B cell (primary cell): Measurements from ENCODE around the gene BLVRB. TPM values are rescaled to one million over a fixed set of nuclear protein-coding genes. Genes with fewer than 3 reads are reported as not detected.

Source experiments
- ATAC-seq: fragments of 200-7000 bp; cut with Tn5 transposase; one replicate; pipeline ENCODE4 v1.10.0; 2021; ENCODE audit warnings: low read depth, mild to moderate bottlenecking, moderate number of reproducible peaks, moderate library complexity
- CTCF ChIA-PET: fragments of 350-600 bp; sonication (Branson Sonifier 250); formaldehyde crosslinking; loops from one replicate; lab custom pipeline; 2021; ENCODE audit warnings: antibody characterized with exemption, inconsistent platforms; lab: Charles Lee
- POLR2A ChIA-PET: fragments of 350-600 bp; sonication (Branson Sonifier 250); formaldehyde crosslinking; loops from one replicate; lab custom pipeline; 2021; ENCODE audit warnings: antibody characterized with exemption; lab: Charles Lee
- DNase-seq: peaks from one replicate; pipeline ENCODE4 v3.0.0; 2013
- H2AFZ ChIP-seq: 2 replicates; pipeline ENCODE4 v1.6.1; 2012; ENCODE audit warnings: mild to moderate bottlenecking, low read depth, low read length; ENCODE audit not compliant: insufficient read depth, poor library complexity, severe bottlenecking
- H3K27ac ChIP-seq, 2 donors: 1 replicate in 1 of 2; 2 replicates in 1 of 2; pipeline ENCODE4 v1.5.1; 2012 to 2013; ENCODE audit warnings: low read length in 2 of 2, mild to moderate bottlenecking in 2 of 2, moderate library complexity in 1 of 2
- H3K27me3 ChIP-seq, 4 experiments: fragments of 200-600 bp in 1 of 4; sonication (generic) in 1 of 4; replicated peaks in 1 of 4; 1 replicate in 2 of 4; 2 replicates in 2 of 4; pipeline versions ENCODE4 v1.6.1 to v1.7.0; 2013 to 2016; ENCODE audit warnings: low read length in 3 of 4, mild to moderate bottlenecking in 2 of 4, mixed read lengths in 1 of 4, moderate library complexity in 1 of 4; ENCODE audit not compliant: insufficient read depth in 4 of 4, control insufficient read depth in 3 of 4; ENCODE audit errors: control extremely low read depth in 1 of 4
- H3K36me3 ChIP-seq, 2 experiments: replicated peaks in 1 of 2; 1 replicate in 1 of 2; 2 replicates in 1 of 2; pipeline versions ENCODE4 v1.6.1 to v1.7.1; 2013; ENCODE audit warnings: low read length in 1 of 2; ENCODE audit not compliant: insufficient read depth in 2 of 2, control insufficient read depth in 1 of 2; ENCODE audit errors: control extremely low read depth in 1 of 2, extremely low read depth in 1 of 2
- H3K4me1 ChIP-seq, 2 donors: fragments of 200-600 bp in 1 of 2; sonication (generic) in 1 of 2; 1 replicate in 1 of 2; 2 replicates in 1 of 2; pipeline versions ENCODE4 v1.5.1 to v1.6.1; 2013 to 2017; ENCODE audit warnings: low read length in 2 of 2; ENCODE audit not compliant: control insufficient read depth in 2 of 2, insufficient read depth in 2 of 2
- H3K4me2 ChIP-seq: replicated peaks from 2 replicates; pipeline ENCODE3; 2012; ENCODE audit warnings: mild to moderate bottlenecking, low read depth, low read length; ENCODE audit not compliant: poor library complexity, severe bottlenecking
- H3K4me3 ChIP-seq, 5 experiments: fragments of 200-600 bp in 1 of 5; sonication (generic) in 1 of 5; 1 replicate in 3 of 5; 2 replicates in 2 of 5; pipeline versions ENCODE4 v1.5.1 to v1.7.0; 2011 to 2016; ENCODE audit warnings: low read length in 4 of 5, mild to moderate bottlenecking in 4 of 5, low read depth in 2 of 5, control low read depth in 1 of 5, moderate library complexity in 1 of 5; ENCODE audit not compliant: insufficient read depth in 1 of 5; ENCODE audit errors: control extremely low read depth in 1 of 5, extremely low read depth in 1 of 5
- H3K79me2 ChIP-seq: fragments of 200-600 bp; sonication (generic); one replicate; pipeline ENCODE4 v1.6.0; 2016; ENCODE audit warnings: low read length; ENCODE audit not compliant: control insufficient read depth, insufficient read depth
- H3K9ac ChIP-seq: fragments of 200-600 bp; sonication (generic); 2 replicates; pipeline ENCODE4 v1.6.1; 2017; ENCODE audit warnings: mild to moderate bottlenecking, low read length, moderate library complexity
- H3K9me3 ChIP-seq, 3 donors: one replicate each; pipeline versions ENCODE4 v1.6.1 to v1.7.1; 2013; ENCODE audit warnings: low read length in 2 of 3; ENCODE audit not compliant: control insufficient read depth in 2 of 3, insufficient read depth in 1 of 3; ENCODE audit errors: control extremely low read depth in 1 of 3
- H4K20me1 ChIP-seq: 2 replicates; pipeline ENCODE4 v1.6.0; 2012; ENCODE audit warnings: mild to moderate bottlenecking, low read length; ENCODE audit not compliant: insufficient read depth, control insufficient read depth, poor library complexity, severe bottlenecking
- H3K27ac Mint-ChIP-seq: one replicate; pipeline ENCODE4 v1.8.0; 2021; ENCODE audit warnings: mixed read lengths
- H3K27me3 Mint-ChIP-seq: one replicate; pipeline ENCODE4 v1.8.0; 2021; ENCODE audit warnings: mixed read lengths
- H3K4me1 Mint-ChIP-seq: one replicate; pipeline ENCODE4 v1.8.0; 2021; ENCODE audit warnings: mixed read lengths
- H3K4me3 Mint-ChIP-seq: one replicate; pipeline ENCODE4 v1.8.0; 2021; ENCODE audit warnings: mixed read lengths
- H3K9me3 Mint-ChIP-seq: one replicate; pipeline ENCODE4 v1.8.0; 2022; ENCODE audit warnings: mixed read lengths; ENCODE audit not compliant: insufficient read depth
- EZH2 ChIP-seq: IDR thresholded peaks from 2 replicates; pipeline ENCODE4 v1.6.1; 2012; ENCODE audit warnings: borderline replicate concordance, low read depth, mild to moderate bottlenecking, moderate library complexity, low read length; ENCODE audit not compliant: insufficient read depth, poor library complexity, severe bottlenecking
- WGBS: methylation state at CpG from one replicate; pipeline ENCODE4 v1.1.5; 2013; ENCODE audit warnings: missing lambda C conversion rate; ENCODE audit not compliant: insufficient coverage; 5-methylcytosine and 5-hydroxymethylcytosine counted together
- intact Hi-C: fragments of 100-400 bp; cut with micrococcal nuclease; formaldehyde crosslinking; loops from one replicate; pipeline ENCODE4 v1.10.0; 2022
- polyA plus RNA-seq: library from polyadenylated mRNA; depleted of rRNA; stranded (reverse); fragments of >200 nt; gene quantifications from 2 replicates; pipeline ENCODE4 v1.2.3, GENCODE V29; 2012
- total RNA-seq, 2 donors: library from RNA; stranded (reverse); fragments of 120-200 nt in 1 of 2; gene quantifications; 1 replicate in 1 of 2; 2 replicates in 1 of 2; pipeline versions ENCODE4 v1.2.3 to v1.2.4, GENCODE V29; 2013 to 2022
- TF ChIP-seq, protein P1 (sequence below): fragments of 200-600 bp; IDR thresholded peaks from one replicate; pipeline ENCODE4 v1.8.0; 2022; ENCODE audit warnings: antibody characterized with exemption, mild to moderate bottlenecking

Gene BLVRB
- total and polyA plus RNA-seq, 2 donors (not counting 1 experiment from before 2014, with no cell fraction given): 14.2 to 23.2 TPM

DNA sequence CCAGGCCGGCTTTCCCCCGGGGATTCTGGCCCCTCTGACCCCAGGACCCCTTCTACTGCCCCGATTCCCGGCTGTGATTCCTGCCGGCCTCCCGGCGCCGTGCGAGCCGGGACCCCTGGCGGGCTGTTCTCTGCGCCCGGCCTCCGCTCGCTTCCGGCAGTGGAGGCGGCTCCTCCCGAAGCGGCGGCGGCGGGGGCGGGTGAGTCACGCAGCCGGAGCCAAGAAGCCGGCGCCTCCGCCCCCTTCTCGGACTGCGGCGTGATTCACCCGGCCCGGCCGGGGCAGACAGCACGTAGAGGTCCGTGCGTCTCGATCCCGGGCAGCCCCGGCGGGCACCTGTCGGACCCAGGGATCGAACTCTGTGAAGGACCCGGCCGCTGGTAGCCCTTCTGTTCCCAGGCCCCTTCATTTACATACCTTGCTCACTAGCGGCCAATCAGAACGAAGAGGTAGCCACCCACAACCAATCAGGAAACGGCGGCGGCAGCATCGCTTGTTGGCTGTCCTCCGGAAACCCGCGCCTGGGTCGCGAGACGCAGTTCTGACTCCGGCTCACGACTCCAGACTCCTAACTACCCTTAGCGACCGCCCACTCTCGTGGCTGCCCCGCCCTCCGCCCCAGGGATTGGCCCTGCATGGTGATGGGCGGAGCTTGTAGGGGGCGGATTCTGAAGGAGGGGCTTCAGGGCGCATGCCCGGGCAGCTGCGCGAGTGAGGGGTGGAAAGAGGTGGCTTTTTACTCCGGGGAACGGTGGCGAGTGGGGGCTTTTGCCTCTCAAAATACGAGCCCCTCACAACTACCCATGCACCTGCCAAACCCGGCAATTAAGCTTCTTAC lies 39.9 kb downstream of the BLVRB start, which contains the start of gene SERTAD1:
Gene SERTAD1, minus strand, starts transcription at position 543 of the 838 bp plus-strand sequence. CDS start 2,446 bp downstream, outside the sequence.
- DNase-seq (peak; percentile 100), ATAC-seq (peak; percentile 89)
- Mint-ChIP-seq H3K4me1 (peaks cover 27% of the 10 kb centered on the region), H3K27ac (peak within 1 kb of the TSS; percentile 98), H3K4me3 (peak within 1 kb of the TSS; percentile 98), H3K9me3 (no peaks in the 10 kb centered on the region), H3K27me3 (no peaks in the 10 kb centered on the region)
- H3K79me2 ChIP-seq: peaks cover 26% of the 10 kb centered on the region
- peaks cover 0 to 9% of the 10 kb centered on the region in 2 experiments for H3K36me3 ChIP-seq
- H3K27me3 ChIP-seq: no peaks in the 10 kb centered on the region
- H4K20me1 ChIP-seq: no peaks in the 10 kb centered on the region
- ChIA-PET CTCF (interaction anchor here (0.9 to 9.5 kb wide), 12 partner anchors 9 to 286 kb away, joined by 3 to 86 read pairs (median 5); partner anchors contain the start of genes BLVRB, SERTAD3 and SPTBN4), POLR2A (interaction anchor here (0.6 to 5.8 kb wide), 9 partner anchors 9 to 1024 kb away, joined by 3 to 63 read pairs (median 6); partner anchors contain the start of genes AKT2, BLVRB, SERTAD3 and SPTBN4)
- H3K9me3 ChIP-seq: no peaks in the 10 kb centered on the region
- WGBS: under 1% methylated on average over 63 of the region's 75 CpGs
- H3K27ac ChIP-seq: peak within 1 kb of the TSS; percentile 84 to 93
- peak within 1 kb of the TSS; percentile 92 for H3K4me2 ChIP-seq
- peak within 1 kb of the TSS; percentile 71 to 89 (median 82) for H3K4me3 ChIP-seq
- intact Hi-C loops: loop anchor here (1.0 kb wide), 6 partner anchors 10 to 145 kb away; partner anchors contain the start of genes AKT2 and BLVRB
- peak within 1 kb of the TSS; percentile 81 for H2AFZ ChIP-seq
- TF ChIP-seq, protein P1, sequence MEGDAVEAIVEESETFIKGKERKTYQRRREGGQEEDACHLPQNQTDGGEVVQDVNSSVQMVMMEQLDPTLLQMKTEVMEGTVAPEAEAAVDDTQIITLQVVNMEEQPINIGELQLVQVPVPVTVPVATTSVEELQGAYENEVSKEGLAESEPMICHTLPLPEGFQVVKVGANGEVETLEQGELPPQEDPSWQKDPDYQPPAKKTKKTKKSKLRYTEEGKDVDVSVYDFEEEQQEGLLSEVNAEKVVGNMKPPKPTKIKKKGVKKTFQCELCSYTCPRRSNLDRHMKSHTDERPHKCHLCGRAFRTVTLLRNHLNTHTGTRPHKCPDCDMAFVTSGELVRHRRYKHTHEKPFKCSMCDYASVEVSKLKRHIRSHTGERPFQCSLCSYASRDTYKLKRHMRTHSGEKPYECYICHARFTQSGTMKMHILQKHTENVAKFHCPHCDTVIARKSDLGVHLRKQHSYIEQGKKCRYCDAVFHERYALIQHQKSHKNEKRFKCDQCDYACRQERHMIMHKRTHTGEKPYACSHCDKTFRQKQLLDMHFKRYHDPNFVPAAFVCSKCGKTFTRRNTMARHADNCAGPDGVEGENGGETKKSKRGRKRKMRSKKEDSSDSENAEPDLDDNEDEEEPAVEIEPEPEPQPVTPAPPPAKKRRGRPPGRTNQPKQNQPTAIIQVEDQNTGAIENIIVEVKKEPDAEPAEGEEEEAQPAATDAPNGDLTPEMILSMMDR: peak; percentile 75
- TF ChIP-seq EZH2: no peak
- H3K9ac ChIP-seq: peak within 1 kb of the TSS; percentile 85
- peaks cover 14 to 24% of the 10 kb centered on the region in 2 donors for H3K4me1 ChIP-seq
